Epithelial cell of esophagus (primary cell): Measurements from ENCODE around the gene DAPK2.
A peak's percentile ranks its signal among the peaks of the same experiment; 100 is the strongest.
"Not testable (repeated sequence)": the region's sequence is repeated elsewhere in the genome, so short reads cannot be mapped to it uniquely, and the experiment has no call there.

ENCODE experiments used
- DNase-seq: peaks from one replicate; pipeline ENCODE4 v3.0.0; 2010; ENCODE audit warnings: low read depth
- H3K4me3 ChIP-seq: 2 replicates; pipeline ENCODE4 v1.5.1; 2011; ENCODE audit warnings: mild to moderate bottlenecking, low read length, control low read depth
- TF ChIP-seq, protein P1 (sequence below): IDR thresholded peaks from 2 replicates; pipeline ENCODE4 v1.5.1; 2011; ENCODE audit warnings: low read depth, mild to moderate bottlenecking, low read length, control low read depth, inconsistent platforms; ENCODE audit not compliant: insufficient read depth; ENCODE audit errors: missing control alignments

DAPK2 gene

GRCh38 chr15:64068133-64068532 lies 21.8 kb upstream of the DAPK2 start:
- TF ChIP-seq, protein P1, sequence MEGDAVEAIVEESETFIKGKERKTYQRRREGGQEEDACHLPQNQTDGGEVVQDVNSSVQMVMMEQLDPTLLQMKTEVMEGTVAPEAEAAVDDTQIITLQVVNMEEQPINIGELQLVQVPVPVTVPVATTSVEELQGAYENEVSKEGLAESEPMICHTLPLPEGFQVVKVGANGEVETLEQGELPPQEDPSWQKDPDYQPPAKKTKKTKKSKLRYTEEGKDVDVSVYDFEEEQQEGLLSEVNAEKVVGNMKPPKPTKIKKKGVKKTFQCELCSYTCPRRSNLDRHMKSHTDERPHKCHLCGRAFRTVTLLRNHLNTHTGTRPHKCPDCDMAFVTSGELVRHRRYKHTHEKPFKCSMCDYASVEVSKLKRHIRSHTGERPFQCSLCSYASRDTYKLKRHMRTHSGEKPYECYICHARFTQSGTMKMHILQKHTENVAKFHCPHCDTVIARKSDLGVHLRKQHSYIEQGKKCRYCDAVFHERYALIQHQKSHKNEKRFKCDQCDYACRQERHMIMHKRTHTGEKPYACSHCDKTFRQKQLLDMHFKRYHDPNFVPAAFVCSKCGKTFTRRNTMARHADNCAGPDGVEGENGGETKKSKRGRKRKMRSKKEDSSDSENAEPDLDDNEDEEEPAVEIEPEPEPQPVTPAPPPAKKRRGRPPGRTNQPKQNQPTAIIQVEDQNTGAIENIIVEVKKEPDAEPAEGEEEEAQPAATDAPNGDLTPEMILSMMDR: no peak
- no peak for DNase-seq
- no peak overlapping the region for H3K4me3 ChIP-seq

- peak; percentile 53 for DNase-seq
- no peak overlapping the region for H3K4me3 ChIP-seq
- TF ChIP-seq, protein P1: peak; percentile 77
Measured at GRCh38 chr15:64067564-64068030, 21.3 kb upstream of the DAPK2 start.

DNA sequence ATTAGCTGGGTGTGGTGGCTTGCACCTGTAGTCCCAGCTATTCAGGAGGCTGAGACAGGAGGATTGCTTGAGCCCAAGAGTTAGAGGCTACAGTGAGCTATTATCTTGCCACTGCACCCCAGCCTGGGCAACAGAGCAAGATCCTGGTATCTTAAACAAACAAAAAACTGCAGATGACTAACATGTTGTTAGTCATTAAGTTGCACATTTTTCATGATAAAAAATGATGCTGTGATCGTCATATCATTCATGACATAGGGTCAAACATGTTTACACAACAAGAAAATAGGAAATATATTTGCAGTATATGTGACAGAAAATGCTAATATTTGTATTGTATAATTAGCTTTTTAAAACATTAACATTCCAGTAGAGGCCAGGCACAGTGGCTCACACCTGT lies 20.2 kb upstream of the DAPK2 start:
- no peak overlapping the region for H3K4me3 ChIP-seq
- TF ChIP-seq, protein P1: no peak
- peak; percentile 19 for DNase-seq

DNA sequence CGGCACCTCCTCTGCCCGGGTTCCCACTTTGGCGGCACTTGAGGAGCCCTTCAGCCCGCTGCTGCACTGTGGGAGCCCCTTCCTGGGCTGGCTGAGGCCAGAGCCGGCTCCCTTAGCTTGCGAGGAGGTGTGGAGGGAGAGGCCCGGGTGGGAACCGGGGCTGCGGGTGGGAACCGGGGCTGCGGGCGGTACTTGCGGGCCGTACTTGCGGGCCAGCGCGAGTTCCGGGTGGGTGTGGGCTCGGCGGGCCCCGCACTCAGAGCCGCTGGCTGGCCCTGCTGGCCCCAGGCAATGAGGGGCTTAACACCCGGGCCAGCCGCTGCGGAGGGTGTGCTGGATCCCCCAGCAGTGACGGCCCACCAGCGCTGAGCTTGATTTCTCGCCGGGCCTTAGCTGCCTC lies 14.4 kb upstream of the DAPK2 start:
- TF ChIP-seq, protein P1: no peak
- H3K4me3 ChIP-seq: no peak overlapping the region
- DNase-seq: no peak

- not testable (repeated sequence) for DNase-seq, H3K4me3 ChIP-seq
Measured at GRCh38 chr15:64059104-64059503, 12.8 kb upstream of the DAPK2 start.

DNA sequence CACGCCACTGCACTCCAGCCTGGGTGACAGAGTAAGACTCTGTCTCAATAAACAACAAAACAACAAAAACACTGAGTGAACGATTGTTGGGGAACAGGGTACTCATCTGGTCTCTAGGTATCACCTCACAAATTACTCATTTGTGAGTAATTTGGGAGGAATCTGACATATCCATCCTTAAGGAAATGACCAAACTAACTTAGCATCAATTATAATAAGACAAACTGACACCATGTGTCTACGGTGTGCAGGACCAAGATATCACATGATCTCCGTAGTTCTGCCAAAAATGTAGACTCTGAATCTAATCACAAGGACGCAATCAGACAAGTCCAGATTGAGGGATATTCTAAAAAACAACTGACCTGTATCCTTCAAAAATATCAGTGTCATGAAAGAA lies 12.0 kb upstream of the DAPK2 start:
- TF ChIP-seq, protein P1: no peak
- peak; percentile 68 for DNase-seq
- no peak overlapping the region for H3K4me3 ChIP-seq

- DNase-seq: not testable (repeated sequence)
Measured at GRCh38 chr15:64053674-64054073, 7.4 kb upstream of the DAPK2 start.

GRCh38 chr15:64052925-64053491 lies 6.7 kb upstream of the DAPK2 start:
- H3K4me3 ChIP-seq: no peak overlapping the region
- no peak for DNase-seq
- TF ChIP-seq, protein P1: no peak

More at GRCh38 chr15:64053674-64054073, 7.4 kb upstream of the DAPK2 start:
- H3K4me3 ChIP-seq: not testable (repeated sequence)
